Lung (tissue), 12 donors: ENCODE measurements around the gene TEKTIP1. TPM values are rescaled to one million over a fixed set of nuclear protein-coding genes. Genes with fewer than 3 reads are reported as not detected.

Source experiments
- ATAC-seq: fragments of 200-7000 bp; cut with Tn5 transposase; one replicate; pipeline ENCODE4 v1.9.1; 2020; ENCODE audit warnings: moderate number of reproducible peaks; ENCODE audit not compliant: insufficient read depth, low FRiP score
- DNase-seq, 3 donors: peaks; one replicate each; pipeline ENCODE4 v3.0.0-alpha.2; 2013 to 2017
- H3K27ac ChIP-seq, 2 donors: one replicate each; pipeline ENCODE4 v1.5.1; 2013; ENCODE audit warnings: mild to moderate bottlenecking in 2 of 2, moderate library complexity in 2 of 2, control low read depth in 1 of 2, inconsistent platforms in 1 of 2, low read depth in 1 of 2, low read length in 1 of 2
- H3K27me3 ChIP-seq, 3 donors: one replicate each; pipeline ENCODE4 v1.5.1; 2013; ENCODE audit warnings: low read length in 2 of 3; ENCODE audit not compliant: control insufficient read depth in 3 of 3, insufficient read depth in 3 of 3
- H3K36me3 ChIP-seq, 4 donors: one replicate each; pipeline ENCODE4 v1.5.1; 2013; ENCODE audit warnings: low read length in 4 of 4, mild to moderate bottlenecking in 1 of 4, moderate library complexity in 1 of 4; ENCODE audit not compliant: control insufficient read depth in 4 of 4, insufficient read depth in 4 of 4
- H3K4me1 ChIP-seq, 5 donors: one replicate each; pipeline ENCODE4 v1.5.1; 2013; ENCODE audit warnings: low read length in 5 of 5, mild to moderate bottlenecking in 2 of 5, moderate library complexity in 1 of 5; ENCODE audit not compliant: control insufficient read depth in 5 of 5, insufficient read depth in 5 of 5
- H3K4me3 ChIP-seq: one replicate; pipeline ENCODE4 v1.5.1; 2013; ENCODE audit warnings: mild to moderate bottlenecking, control low read depth, moderate library complexity
- H3K9ac ChIP-seq, 2 donors: one replicate each; pipeline ENCODE4 v1.5.1; 2013; ENCODE audit warnings: low read length in 2 of 2, control low read depth in 1 of 2; ENCODE audit not compliant: insufficient read depth in 1 of 2
- H3K9me3 ChIP-seq, 4 donors: one replicate each; pipeline ENCODE4 v1.5.1; 2013; ENCODE audit warnings: low read length in 3 of 4, mild to moderate bottlenecking in 1 of 4, moderate library complexity in 1 of 4; ENCODE audit not compliant: control insufficient read depth in 4 of 4, insufficient read depth in 3 of 4
- whole genome bisulfite sequencing, 2 donors: extraction: QIAGEN DNeasy Blood & Tissue Kit; methylation state at CpG; one replicate each; pipeline ENCODE4 v1.1.7; 2013; 5-methylcytosine and 5-hydroxymethylcytosine counted together
- polyA plus RNA-seq, 2 donors: library from polyadenylated mRNA; stranded (reverse); fragments of 200-250 nt; gene quantifications; one replicate each; pipeline ENCODE4 v1.2.1, GENCODE V29; 2013
- total RNA-seq, 2 donors: library from RNA; depleted of rRNA in 1 of 2; stranded (reverse); fragments of >200 nt in 1 of 2; gene quantifications; one replicate each; pipeline ENCODE4 v1.2.1, GENCODE V29; 2014 to 2021
- TF ChIP-seq, protein P1 (sequence below): IDR thresholded peaks from 2 replicates; pipeline ENCODE4 v1.5.1; 2012; ENCODE audit warnings: mild to moderate bottlenecking; ENCODE audit errors: control extremely low read depth, extremely low read depth
- donor health status: control.
- donor health status: control.
- donor health status: Bipolar disorder and iron deficiency.
- donor health status: healthy.
- donor health status: DM: yes; HTN: yes; CAD: no.

Gene TEKTIP1
- total and polyA plus RNA-seq, 4 donors = 0.20 to 5.8 (median 0.91) TPM

DNA sequence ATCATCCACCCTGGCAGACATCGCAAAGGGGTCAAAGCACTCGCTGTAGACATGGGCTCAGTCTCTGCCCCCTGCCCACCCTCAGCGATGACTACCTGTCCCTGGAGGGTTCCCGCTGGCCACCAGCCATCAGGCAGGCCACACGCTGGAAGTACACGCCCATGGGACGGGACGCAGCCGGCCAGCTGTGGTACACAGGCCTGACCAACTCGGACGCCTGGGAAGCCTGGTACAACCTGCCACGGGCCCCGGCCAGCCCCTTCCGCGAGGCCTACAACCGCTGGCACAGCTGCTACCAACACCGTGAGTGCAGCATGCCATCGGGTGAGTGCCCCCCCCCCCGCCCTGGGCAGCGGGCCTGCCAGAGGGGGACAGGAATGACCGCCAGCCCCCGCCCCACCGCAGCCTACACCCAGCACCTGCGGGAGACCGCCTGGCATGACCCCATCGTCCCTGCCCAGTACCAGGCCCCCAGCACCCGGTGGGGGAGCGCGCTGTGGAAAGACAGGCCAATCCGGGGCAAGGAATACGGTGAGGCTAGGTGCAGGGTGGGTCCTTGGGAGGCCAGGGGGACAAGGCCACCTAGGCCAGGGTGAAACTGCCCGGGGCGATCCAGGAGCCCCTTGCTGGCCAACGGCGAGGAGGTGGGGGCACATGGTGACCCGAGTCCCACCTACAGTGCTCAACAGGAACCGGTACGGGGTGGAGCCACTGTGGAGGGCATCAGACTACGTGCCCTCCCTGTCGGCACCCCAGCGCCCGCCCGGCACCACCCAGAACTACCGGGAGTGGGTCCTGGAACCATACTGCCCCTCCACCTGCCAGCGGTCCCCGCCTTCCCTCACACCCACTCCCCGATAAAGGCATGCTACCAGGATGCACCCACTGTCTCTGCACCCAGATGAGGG, 4.4 kb downstream of the TEKTIP1 start:
- Histone ChIP-seq H3K36me3 (peaks cover 0 to 41% (median 4%) of the 10 kb centered on the region in 4 donors), H3K9me3 (no peaks in the 10 kb centered on the region), H3K9ac (no peak overlapping the region), H3K27me3 (no peaks in the 10 kb centered on the region), H3K4me3 (no peak overlapping the region), H3K4me1 (peaks cover 0 to 11% (median 0%) of the 10 kb centered on the region in 5 donors), H3K27ac (no peak overlapping the region)
- ATAC-seq (no peak), DNase-seq (no peak)
- WGBS, 2 donors = 89 to 92% methylated on average over 44 to 47 of the region's 47 CpGs
- TF ChIP-seq, protein P1, sequence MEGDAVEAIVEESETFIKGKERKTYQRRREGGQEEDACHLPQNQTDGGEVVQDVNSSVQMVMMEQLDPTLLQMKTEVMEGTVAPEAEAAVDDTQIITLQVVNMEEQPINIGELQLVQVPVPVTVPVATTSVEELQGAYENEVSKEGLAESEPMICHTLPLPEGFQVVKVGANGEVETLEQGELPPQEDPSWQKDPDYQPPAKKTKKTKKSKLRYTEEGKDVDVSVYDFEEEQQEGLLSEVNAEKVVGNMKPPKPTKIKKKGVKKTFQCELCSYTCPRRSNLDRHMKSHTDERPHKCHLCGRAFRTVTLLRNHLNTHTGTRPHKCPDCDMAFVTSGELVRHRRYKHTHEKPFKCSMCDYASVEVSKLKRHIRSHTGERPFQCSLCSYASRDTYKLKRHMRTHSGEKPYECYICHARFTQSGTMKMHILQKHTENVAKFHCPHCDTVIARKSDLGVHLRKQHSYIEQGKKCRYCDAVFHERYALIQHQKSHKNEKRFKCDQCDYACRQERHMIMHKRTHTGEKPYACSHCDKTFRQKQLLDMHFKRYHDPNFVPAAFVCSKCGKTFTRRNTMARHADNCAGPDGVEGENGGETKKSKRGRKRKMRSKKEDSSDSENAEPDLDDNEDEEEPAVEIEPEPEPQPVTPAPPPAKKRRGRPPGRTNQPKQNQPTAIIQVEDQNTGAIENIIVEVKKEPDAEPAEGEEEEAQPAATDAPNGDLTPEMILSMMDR = no peak

GRCh38 chr19:3544058-3544376, 5.0 kb downstream of the TEKTIP1 start:
- H3K27me3 ChIP-seq = no peaks in the 10 kb centered on the region
- no peak for ATAC-seq
- TF ChIP-seq, protein P1 = no peak

GRCh38 chr19:3544742-3545668, 6.0 kb downstream of the TEKTIP1 start:
- H3K9me3 ChIP-seq = no peaks in the 10 kb centered on the region
- ATAC-seq (peak; percentile 80), DNase-seq (peak; percentile 27 to 65 (median 29))
- H3K36me3 ChIP-seq = peaks cover 0 to 42% (median 2%) of the 10 kb centered on the region in 4 donors
- TF ChIP-seq, protein P1 = peak; percentile 67
- no peak overlapping the region for H3K4me3 ChIP-seq
- H3K9ac ChIP-seq = no peak overlapping the region
- H3K4me1 ChIP-seq = no peaks in the 10 kb centered on the region
- no peaks in the 10 kb centered on the region for H3K27me3 ChIP-seq
- no peak overlapping the region for H3K27ac ChIP-seq
- WGBS, 2 donors = 63% methylated on average over 23 to 30 of the region's 30 CpGs

More at GRCh38 chr19:3544058-3544376, 5.0 kb downstream of the TEKTIP1 start:
- DNase-seq = no peak
- 88 to 89% methylated on average over 6 to 9 of the region's 9 CpGs for WGBS, 2 donors
- Histone ChIP-seq H3K36me3 (peaks cover 0 to 41% (median 4%) of the 10 kb centered on the region in 4 donors), H3K9ac (no peak overlapping the region), H3K9me3 (no peaks in the 10 kb centered on the region), H3K27ac (no peak overlapping the region), H3K4me3 (no peak overlapping the region), H3K4me1 (peaks cover 0 to 4% (median 0%) of the 10 kb centered on the region in 5 donors)
